CMK (cell line): Measurements from ENCODE around the gene CARMIL1.
"Not testable (repeated sequence)": the region's sequence is repeated elsewhere in the genome, so short reads cannot be mapped to it uniquely, and the experiment has no call there.

Experiments used
- DNase-seq: peaks from one replicate; pipeline ENCODE4 v3.0.0-alpha.2; 2010; ENCODE audit warnings: low read depth

The CARMIL1 gene

DNA sequence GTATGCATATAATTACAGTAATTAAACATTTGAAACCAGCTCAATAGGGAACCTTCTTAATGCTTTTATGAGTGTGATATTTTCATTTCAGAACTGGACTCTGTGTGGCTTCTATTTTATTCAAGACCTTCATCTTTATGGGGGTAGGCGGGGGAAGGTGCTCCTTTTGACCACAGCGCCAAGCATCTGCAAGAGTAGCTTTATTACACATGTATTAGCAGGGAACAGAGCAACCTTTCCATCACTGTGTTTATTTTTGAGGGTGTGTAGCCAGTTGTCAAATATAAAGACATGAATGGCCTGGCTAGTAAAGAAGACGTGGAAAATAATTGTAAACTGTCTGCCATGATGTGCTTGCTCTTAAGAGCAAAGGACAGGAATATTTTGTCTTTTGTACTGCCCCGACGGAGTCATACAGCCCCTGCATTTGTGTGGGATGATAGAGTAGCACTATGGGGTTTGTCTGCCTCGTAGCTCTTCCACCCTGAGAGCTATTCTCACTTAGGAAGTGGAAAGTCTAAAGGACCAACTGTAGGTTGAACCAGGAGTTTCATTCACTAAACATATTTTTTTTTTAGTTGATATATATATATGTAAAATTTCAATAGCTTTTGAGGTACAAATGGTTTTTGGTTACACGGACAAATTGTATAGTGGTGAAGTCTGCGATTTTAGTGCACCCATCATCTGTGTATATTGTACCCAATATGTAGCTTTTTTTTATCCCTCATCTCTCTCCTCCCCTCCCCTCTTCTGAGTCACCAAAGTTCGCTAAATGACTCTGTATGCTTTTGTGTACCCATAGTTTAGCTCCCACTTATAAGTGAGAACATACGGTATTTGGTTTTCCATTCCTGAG lies 91.2 kb downstream of the CARMIL1 start:
- no peak for DNase-seq

- no peak for DNase-seq
Observed at GRCh38 chr6:25371037-25371347, 91.8 kb downstream of the CARMIL1 start.

DNA sequence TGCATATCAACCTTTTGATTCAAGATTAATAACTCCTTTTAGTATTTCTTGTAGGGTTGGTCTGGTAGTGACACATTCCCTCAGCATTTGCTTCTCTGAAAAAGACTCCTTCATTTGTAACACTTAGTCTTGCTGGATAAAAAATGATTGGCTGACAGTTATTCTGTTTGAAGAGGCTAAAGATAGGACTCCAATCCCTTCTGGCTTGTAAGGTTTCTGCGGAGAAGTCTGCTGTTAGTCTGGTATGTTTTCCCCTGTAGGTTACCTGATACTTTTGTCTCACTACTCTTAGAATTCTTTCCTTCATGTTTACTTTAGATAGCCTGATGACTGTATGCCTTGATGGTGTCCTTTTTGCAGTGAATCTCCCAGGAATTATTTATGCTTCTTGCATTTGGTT lies 96.0 kb downstream of the CARMIL1 start:
- DNase-seq: no peak

- no peak for DNase-seq
Observed at GRCh38 chr6:25377664-25378063, 98.5 kb downstream of the CARMIL1 start.

DNA sequence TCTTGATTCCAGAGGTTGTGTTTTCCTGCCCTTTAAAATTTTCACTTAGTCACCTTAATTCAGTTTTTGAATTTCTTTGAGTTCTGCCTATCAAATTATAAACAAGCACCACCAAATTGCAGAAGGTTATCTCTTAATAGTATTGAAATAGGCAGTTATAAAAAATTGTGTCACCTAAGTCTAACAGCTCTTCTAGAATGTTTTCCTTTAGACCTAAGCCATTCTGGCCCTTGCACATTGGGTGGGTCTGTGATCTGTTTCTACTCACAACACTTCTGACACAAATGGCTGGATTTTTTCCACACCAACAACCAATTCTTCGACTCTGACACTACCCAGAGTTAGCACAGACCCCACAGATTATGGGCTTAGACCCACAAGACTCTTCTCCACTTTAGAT lies 101.9 kb downstream of the CARMIL1 start:
- no peak for DNase-seq

DNA sequence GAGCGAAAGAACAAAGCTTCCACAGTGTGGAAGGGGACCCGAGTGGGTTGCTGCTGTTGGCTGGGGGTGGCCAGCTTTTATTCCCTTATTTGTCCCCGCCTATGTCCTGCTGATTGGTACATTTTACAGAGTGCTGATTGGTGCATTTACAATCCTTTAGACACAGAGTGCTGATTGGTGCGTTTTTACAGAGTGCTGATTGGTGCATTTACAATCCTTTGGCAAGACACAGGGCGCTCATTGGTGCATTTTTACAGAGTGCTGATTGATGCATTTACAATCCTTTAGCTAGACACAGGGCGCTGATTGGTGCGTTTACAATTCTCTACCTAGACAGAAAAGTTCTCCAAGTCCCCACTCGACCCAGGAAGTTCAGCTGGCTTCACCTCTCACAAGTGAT lies 103.3 kb downstream of the CARMIL1 start:
- not testable (repeated sequence) for DNase-seq

DNA sequence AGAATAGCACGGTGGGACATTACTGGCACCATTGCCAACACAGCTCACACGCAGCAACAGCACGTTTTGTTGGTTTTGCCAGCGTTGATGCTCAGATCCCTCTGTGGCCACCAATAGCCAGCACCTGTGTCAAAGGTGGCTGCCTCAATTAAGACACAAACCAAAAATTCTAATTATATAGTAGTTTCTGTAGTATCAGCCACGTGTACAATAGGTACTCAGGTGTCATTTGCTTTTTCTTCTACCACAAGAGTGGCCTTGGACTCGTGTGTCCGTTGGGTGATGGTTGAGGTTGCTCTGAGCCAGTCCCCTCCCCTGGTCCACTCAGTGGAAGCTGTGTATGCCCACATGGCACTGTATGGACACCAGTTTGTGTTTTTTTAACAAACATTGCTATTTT lies 105.1 kb downstream of the CARMIL1 start:
- no peak for DNase-seq

DNA sequence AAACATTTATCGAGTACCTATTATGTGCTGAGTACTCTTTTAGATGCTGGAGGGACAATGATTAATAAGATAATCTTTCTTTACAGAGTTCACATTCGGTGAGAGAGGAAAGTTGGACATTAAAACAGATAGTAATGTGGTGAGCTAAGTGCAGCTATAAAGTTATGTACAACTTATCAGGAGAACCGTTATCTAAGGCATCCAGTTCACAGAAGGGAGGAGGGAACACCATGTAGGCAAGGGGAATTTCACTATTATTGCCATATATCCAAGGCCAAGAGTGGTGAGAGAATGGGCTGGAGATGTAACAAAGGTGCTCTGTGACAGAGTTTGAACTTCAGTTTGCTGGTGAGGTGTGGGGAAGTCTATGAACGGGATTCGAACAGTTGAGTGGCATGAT lies 105.8 kb downstream of the CARMIL1 start:
- no peak for DNase-seq

GRCh38 chr6:25387483-25387882 lies 108.3 kb downstream of the CARMIL1 start:
- DNase-seq: no peak

DNA sequence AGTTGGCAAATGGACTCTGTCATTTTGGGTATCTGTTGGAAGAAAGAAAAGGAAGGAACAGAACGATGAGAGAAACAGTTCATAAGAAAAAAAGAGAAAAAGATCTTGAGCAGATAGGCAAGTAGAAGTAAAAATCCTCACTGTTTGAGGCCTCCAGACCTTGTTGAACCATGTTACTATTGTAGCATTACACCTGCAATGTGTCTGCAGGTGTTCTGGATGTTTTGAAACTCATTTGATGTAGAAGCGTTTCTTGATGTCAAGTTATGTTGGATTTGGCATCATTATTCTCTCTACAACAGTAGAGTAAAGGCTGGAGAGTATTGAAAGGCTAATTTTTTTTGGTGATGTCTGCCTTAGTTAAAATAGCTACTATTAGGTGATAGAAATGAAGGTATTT lies 108.7 kb downstream of the CARMIL1 start:
- DNase-seq: no peak

GRCh38 chr6:25388776-25389175 lies 109.6 kb downstream of the CARMIL1 start:
- no peak for DNase-seq

GRCh38 chr6:25389471-25389870 lies 110.3 kb downstream of the CARMIL1 start:
- DNase-seq: no peak

GRCh38 chr6:25392372-25392771 lies 113.2 kb downstream of the CARMIL1 start:
- DNase-seq: no peak

GRCh38 chr6:25395731-25396130 lies 116.6 kb downstream of the CARMIL1 start:
- DNase-seq: no peak

- DNase-seq: no peak
Observed at GRCh38 chr6:25397406-25397805, 118.2 kb downstream of the CARMIL1 start.

GRCh38 chr6:25399885-25400284 lies 120.7 kb downstream of the CARMIL1 start:
- no peak for DNase-seq

DNA sequence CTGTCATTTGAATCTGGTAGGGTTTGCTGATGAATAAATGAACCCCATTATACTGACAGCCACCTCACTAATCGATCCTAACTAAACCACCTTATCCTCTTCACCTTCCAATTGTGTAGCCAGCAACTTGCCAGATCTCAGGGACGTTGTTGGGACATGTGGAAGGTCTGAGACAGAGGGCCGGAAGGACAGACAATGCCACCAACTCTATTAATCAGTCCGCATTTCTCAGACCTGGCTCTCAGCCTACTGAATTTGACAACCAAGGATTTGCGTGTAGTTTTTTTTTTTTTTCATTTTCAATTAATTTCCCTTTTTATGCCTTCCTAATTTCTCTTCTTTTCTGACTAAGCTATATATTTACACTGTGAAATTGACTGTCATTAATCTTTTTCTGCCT lies 122.5 kb downstream of the CARMIL1 start:
- no peak for DNase-seq

GRCh38 chr6:25402125-25402524 lies 123.0 kb downstream of the CARMIL1 start:
- no peak for DNase-seq

DNA sequence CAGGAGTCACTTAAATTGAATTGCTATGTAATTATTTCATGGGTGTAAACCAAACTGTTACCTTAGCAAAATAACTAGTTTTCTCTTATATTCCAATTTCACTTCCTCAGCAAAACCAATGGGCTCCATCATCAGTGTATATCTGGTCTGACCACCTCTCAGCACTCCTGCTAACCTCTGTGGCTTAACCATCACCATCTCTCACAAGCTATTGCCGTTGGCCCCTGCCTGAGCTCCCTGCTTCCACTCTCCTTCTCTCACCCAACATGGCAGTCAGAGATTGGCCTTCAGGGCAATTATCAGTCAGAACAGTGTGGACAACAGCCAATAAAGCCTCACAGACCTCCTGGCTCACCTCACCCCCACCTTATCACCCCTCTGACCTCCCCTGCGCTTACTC lies 124.0 kb downstream of the CARMIL1 start:
- DNase-seq: no peak

- no peak for DNase-seq
Observed at GRCh38 chr6:25404091-25404490, 124.9 kb downstream of the CARMIL1 start.

GRCh38 chr6:25404693-25405169 lies 125.6 kb downstream of the CARMIL1 start:
- no peak for DNase-seq

DNA sequence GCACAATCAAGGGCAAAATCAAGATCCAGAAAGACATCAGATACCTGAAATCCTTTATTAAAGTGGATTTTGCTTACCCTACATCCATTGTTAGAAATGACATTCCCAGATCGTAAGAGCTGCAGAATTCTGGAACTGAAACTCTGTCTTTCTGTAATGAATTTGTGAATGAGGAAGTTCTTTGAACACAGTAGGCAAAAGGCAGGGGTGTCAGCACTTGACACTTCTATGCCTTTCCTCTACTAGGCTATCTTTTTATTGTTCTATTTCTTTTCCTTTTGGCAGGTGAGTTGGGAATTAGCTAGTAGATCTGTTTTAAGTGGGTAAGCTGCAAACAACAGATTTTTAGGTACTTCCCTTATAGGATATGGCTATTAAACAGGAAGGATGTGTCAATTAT lies 126.3 kb downstream of the CARMIL1 start:
- no peak for DNase-seq

DNA sequence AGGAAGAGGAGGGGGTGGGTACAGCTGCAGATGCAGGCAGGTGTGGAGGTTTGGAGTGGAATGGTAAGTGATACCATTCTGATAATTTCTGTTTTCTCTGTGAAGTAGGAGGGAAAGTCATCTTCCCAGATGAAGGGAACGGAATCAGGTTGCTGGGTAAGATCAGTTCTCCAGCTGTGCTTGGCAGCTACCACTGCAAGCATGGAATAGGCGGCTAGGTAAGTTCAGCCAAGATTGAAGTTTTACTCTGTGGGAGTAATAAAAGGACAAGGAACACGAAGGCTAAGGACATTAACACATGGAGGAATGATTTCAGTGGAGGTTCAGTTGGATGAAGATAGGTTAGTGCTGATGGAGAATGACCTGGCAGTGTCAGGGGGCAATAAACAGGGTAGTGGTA lies 128.3 kb downstream of the CARMIL1 start:
- DNase-seq: no peak

DNA sequence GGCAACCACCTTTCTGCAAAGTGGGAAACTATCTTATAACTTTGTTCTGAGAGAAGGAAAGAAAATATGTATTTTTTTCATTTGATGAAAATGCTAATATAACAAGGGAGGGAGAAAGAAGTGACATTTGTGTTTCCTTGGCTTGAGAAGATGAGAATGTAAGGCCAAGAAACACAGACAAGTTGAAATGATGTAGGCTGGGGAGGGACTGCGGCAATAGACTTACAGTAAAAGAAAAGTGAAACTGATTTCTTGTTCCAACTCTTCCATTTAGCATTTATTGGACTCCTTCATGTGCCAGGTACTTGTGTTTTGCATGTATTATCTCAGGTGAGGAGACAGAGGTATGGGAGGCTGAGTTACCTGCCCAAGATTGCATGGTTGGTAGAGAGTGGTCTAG lies 130.9 kb downstream of the CARMIL1 start:
- no peak for DNase-seq
